C1 segment of cervical spinal cord (tissue), 14 donors: ENCODE data around the gene PPP1R14B.
A peak's percentile ranks its signal among the peaks of the same experiment; 100 is the strongest.

Experiments used
- DNase-seq, 14 donors: peaks; one replicate each; lab custom pipeline; 2025; lab: John Stamatoyannopoulos, UW

PPP1R14B gene

DNA sequence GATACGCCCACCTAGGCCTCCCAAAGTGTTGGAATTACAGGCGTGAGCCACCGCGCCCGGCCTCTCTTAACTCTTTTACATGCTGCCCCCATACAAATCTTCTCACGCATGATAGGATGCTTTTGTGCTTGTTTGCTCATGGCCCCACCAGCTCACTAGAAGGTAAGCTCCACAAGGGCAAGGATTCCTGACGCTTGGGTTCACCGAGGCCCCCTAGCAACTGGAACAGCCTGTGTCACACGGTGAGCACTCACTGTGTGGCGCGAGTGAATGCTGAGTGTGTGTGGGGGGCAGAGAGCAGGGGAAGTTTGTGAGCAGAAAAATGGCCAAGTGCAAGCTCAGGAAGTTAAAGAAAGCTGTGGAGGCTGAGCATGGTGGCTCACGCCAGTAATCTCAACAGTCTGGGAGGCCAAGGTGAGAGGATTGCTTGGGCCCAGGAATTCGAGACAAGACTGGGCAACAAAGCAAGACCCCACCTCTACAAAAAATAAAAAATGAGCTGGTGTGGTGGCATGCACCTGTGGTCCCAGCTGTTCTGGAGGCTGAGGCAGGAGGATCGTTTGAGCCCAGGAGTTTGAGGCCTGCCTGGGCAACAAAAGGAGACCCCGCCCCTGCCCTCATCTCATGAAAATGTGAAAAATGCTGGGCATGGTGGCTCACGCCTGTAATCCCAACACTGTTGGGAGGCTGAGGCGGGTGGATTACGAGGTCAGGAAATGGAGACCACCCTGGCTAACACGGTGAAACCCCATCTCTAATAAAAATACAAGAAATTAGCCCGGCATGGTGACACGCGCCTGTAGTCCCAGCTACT lies 35.4 kb upstream of the PPP1R14B start:
- no peak for DNase-seq

GRCh38 chr11:64278576-64279190 lies 31.9 kb upstream of the PPP1R14B start:
- no peak for DNase-seq

DNA sequence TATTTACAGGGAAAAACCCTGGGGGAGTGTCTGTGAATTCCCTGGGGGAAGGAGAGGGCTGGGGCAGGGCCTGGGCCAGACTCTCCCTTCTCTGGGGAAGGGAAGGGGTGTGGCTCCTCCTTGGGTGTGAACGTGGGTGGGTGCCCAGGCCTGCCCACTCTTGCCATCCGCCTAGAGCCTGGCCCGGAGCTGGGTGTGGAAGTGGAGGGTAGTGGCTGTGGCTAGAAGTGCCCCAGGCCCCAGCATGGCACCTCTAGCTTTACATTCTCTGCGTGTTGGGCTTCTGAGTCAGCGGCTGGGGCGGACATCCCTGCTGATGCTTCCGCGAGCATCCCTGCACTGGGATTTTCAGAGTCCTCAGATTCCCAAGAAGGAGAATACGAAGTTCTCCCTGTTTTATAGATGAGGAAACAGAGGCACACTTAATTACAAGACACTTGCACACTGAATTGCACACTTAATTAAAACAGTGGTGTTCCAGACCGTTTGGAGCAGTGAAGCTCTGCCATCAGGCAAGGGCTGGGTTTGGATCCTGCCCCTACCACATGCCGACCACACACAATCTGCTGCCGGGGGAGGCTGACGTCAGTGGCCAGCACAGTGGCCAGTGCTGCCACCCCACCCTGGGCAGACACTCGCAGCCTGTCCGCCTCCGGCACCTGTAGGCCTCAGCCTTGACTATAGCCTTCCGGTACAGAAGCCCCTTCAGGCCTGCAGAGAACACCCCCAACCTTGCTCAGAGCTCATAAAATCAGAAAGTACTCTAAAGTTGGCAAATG lies 30.1 kb upstream of the PPP1R14B start:
- peak in 1 of 14 donors; percentile 62 for DNase-seq

GRCh38 chr11:64275841-64276240 lies 29.1 kb upstream of the PPP1R14B start:
- no peak for DNase-seq

DNA sequence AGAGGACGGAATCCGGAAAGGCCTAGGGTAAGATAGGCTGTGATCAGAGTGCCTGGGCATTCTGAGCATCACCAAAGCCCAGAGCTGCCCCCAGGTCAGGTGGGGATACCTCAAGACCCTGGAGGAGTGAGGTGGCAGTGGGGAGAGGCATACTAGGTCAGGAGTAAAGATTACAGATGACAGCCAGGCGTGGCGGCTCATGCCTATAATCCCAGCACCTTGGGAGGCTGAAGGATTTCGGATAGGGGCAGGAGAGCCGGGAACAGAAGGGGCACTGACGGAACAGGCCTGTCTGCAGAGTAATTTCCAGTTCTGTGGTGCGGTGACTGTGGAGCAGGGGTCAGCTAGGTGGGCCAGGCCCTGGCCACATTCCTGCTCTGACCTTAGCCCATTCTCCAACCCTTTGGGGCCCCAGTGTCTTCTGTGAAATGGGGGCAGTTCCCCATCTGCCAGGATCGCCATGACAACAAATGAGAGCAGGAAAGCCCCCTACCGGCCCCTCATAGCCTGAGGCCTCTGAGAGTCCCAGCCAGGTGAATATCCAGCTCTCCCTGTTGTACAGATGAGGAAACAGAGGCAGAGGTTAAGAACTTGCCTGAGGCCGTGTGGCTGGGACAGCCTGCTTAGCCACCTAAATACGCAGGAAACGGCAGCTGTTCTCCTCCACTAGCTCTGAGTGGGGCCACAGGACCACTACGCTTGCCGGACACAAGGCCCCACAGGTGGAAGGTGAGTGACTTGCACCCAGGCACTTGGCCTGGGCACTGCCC lies 28.5 kb upstream of the PPP1R14B start:
- no peak for DNase-seq

GRCh38 chr11:64269540-64270220 lies 22.9 kb upstream of the PPP1R14B start:
- DNase-seq, result peak; percentile 68 to 100 (median 98)

- peak in 6 of 14 donors; percentile 61 to 78 (median 64) for DNase-seq
These were observed 22.3 kb upstream of the PPP1R14B start for GRCh38 chr11:64268893-64269539.

DNA sequence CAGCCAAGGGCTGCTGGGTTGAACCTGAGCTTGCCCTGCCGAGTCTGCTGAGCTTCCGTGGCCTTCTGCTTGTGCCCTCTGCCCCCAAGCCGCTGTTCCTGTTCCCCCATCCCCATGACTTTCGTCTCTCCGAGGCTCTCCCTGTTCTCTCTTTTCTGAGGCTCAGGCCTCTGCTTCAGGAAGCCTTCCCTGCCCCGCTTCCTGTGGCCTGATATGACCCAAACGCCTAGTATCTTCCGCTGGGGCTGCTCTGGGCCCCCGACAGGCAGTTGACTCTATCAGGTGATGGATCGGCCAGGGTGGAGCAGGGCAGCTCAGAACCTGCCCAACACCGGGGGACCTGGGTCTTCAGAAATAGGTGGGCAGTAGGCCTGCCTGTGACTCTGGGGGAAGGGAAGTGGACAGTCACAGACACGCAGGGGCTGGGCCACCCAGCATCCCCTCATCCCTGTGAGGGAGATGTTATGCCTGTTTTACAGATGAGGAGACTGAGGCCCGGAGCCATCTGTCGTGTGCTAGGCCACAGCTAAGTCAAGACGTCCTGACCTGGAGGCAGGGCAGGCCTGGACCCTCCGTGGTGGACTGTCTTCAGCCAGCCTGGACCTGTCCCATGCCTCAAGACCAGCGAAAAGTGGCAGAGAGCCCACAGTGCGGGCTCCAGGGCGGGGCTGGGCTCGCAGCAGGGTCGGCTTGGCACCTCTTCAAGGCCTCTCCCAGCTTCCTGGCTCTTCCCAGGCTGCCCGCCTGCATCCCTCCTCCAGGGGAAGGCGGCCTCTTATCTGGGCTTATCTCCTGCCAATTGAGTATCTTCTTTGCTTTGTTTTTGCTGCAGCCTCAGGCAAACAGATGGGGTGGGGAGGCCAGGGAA lies 21.5 kb upstream of the PPP1R14B start:
- DNase-seq, result peak in 5 of 14 donors; percentile 17 to 76 (median 37)

DNA sequence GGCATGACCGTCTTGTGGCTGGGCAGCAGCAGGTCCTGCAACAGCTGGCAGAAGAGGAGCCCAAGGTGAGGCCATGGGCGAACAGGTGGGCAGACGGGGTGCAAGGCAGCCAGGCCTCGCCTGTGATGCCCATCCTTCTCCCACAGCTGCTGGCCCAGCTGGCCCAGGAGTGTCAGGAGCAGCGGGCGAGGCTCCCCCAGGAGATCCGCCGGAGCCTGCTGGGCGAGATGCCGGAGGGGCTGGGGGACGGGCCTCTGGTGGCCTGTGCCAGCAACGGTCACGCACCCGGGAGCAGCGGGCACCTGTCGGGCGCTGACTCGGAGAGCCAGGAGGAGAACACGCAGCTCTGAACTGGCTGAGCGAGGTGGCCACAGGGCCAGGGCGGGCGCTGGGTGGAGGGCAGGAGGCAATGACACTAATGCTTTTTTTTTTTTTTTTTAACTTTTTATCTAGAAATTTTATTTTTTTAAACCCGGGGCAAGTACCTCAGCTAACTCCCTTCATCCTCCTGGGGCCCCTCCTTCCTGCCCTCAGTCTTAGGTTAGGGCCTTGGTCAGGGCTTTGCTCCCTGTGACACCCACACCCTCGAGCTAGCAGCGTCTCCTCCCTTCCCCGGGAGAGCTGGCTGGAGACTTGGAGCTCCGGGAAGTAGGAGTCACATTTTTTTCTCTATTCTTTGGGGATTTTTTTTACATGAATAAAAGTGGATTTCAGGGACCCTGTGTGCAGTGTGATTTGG lies 20.6 kb upstream of the PPP1R14B start:
- no peak for DNase-seq

- DNase-seq, result no peak
These were observed 19.6 kb upstream of the PPP1R14B start for GRCh38 chr11:64266339-64266738.

- DNase-seq, result no peak
These were observed 18.7 kb upstream of the PPP1R14B start for GRCh38 chr11:64265176-64266160.

GRCh38 chr11:64264371-64264852 lies 17.7 kb upstream of the PPP1R14B start:
- DNase-seq, result no peak

GRCh38 chr11:64263947-64264317 lies 17.2 kb upstream of the PPP1R14B start:
- no peak for DNase-seq

DNA sequence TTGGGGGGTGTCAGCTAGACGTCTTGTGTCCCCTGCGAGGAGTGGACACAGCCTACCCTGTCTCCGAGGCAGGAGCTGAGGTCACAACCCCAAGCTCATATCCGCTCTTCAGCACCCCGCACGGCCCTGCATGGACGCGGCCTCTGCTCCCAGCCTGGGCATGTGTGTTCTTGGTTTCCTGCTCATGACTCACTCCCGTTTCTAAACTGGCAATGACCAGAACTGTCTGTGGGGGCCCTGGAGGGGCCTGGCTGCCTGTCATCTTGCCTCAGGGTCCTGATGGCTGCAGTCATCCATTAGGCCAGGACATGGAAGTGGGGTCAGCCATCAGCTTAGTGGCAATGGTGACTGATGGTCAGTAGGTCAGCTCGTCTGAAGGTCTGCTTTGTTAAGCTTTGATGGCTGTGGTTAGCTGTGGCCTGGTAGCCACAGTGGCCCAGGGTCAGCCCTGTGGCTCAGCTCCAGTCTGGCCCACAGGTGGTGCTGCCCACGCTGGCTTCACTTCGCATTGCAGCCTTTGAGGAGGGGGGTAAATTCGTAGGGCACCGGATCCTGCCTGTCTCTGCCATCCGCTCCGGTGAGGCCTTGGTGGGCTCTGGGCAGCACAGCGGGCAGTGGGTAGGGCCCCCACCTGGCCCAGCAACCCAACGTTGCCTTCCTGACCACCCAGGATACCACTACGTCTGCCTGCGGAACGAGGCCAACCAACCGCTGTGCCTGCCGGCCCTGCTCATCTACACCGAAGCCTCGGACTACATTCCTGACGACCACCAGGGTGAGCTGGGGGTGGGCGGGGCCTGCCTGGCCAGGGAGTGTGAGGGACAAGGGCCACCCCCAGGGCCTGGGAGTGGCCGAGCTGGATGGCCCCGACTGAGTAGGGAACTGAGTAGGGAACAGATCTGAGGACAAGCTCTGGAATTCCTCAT lies 16.5 kb upstream of the PPP1R14B start:
- DNase-seq, result no peak

GRCh38 chr11:64262271-64263002 lies 15.7 kb upstream of the PPP1R14B start:
- no peak for DNase-seq
